Inflammatory macrophage (primary cell): ENCODE measurements around the gene FUT7.
A peak's percentile ranks its signal among the peaks of the same experiment; 100 is the strongest.

ENCODE experiments used
- DNase-seq, 2 donors: peaks; one replicate each; pipeline ENCODE4 v3.0.0-alpha.2; 2020 to 2022

Gene FUT7

DNA sequence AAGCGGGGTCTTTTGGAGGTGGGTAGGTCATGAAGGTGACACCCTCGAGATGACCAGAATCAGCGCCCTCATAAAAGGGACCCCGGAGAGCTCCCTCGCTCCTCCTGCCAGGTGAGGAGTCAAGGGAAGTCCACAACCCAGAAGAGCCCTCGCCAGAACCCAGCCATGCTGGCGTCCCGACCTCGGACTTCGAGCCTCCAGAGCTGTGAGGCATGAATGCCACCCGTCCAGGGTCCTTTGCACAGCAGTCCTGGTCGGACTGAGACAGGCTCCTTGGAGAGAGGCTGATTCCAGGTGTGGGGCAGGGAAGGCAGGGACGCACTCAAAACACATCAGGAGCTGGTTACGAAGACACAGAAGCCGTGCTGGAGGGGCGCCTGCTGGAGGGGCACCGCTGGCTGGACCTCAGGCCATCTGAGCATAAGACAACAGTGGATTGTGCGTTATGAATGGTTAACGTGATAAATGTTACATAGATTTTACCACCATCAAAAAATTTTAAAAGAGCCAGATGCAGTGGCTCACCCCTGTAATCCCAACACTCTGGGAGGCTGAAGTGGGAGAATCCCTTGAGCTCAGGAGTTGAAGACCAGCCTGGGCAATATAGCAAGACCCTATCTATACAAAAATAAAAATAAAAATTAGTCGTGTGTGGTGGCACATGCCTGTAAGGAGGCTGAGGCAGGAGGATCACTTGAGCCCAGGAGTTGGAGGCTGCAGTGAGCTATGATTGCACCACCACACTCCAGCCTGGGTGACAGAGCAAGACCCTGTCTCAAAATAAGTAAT, 29.8 kb downstream of the FUT7 start:
- DNase-seq = no peak

DNA sequence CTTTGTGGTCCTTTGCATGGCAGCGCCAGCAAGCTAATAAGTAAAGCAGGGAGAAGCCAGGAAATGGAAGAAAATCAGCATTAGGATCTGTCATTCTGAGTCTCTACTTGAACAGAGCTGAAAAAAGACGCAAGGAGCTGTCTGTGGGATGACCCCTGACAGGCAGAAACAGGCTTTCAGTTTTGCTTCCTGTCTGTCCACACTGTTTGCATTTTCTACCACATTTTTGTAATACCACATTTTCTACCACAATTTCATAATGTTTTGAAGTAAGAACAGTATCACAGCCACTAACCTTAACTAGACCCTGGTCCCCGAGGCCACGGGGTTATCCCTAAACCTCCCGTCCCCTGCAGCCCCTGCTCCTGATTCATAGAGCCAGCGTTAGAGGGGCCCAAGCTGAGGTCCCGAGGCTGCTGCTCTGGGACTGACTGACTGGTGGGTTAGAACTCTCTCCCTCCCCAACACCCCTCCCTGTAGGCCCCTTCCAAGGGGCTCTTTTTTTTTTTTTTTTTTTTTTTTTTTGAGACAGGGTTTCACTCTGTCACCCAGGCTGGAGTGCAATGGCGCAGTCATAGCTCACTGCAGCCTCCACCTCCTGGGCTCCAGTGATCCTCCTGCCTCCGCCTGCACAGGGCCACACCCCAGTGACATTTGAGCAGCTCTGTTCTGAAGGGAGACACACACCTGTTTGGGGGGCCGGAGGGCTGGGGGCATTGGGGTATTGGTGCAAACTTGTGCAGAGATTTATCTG, 31.5 kb downstream of the FUT7 start:
- DNase-seq = peak; percentile 86 to 91

DNA sequence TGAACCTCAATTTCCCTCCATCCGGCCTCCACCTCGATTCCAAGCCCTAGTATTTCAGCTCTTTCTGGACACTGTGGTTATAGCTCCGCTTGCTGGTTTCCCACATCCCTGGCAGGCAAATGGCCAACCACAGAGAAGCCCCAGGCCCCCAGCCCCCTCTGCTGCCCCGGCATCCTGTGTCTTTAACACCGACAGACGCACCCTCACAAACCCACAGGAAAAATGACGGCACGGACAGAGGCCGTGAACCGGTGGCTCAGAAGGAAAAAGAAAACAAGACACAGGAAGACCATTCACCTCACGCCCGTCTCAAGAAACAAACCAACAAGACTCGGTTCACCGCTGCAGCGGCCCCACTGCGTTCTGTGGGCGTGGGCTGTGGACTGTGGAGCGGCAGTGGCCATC, 34.1 kb downstream of the FUT7 start:
- DNase-seq = no peak

DNA sequence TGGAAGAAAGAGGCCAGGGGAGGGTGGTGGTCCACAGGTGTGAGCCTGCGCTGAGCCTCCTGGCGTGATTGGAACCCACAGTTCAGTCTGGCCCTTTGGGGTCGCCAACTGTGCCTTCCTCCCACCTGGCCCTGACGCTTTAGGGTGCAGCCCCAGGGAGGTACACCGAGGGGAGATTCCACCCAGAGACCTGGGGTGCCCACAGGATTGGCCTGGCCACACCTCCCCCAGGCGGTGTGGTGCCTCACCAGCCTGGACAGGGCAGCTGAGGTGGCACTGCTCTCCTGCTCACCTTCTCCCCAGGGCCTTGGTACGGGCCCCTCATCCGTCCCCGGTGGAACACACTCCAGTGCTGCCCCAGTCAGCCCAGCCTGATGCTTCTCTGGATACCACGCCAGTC, 34.5 kb downstream of the FUT7 start:
- no peak for DNase-seq

DNA sequence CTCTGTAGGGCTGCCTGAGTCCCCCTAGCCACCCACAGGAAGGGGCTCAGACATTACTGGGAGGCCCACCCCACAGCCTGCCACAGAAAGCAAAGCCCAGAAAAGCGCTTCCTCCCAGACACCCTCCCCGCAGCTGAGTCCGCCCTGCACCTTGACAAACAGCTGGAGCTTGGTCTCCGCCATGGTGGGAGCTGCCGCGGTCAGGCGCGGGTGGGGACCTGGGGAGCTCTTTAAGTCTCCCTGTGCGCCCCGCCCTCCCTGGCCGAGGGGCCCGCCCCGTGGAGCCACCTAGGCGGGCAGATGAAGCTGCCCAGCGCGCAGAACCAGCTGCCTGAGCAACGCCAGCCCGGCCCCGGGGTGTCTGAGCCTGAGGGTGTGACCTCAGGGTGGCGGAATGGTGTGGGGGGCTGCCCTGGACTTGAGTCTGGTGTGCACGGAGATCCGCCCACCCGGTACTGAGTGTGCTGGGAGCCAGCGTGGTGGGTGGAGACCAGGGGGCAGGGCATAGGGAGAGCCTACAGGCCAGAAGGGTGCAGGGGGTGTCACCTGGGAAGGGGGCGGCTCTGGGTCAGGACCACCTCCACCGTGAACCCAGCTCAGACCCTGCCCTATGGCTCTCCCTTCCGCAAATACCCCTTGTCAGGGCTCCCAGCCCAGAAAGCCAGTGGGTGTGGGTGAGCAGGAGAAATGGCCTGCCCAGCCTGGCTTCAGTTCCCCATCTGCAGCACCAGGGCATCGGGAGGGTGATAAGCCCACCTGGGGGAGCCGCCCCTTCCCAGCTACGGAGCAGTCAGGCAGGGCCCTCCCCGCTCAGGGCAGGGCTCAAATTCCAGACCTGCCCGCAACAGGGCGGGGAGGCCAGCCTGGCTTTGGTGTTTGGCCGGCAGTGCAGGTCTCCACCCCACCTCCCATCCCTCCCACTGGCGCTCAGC, 35.3 kb downstream of the FUT7 start, which contains the start of gene CLIC3:
Gene CLIC3 (minus strand): TSS at position 208 of the 932 bp plus-strand sequence. CDS start 25 bp downstream, at position 183.
- peak; percentile 11 to 51 for DNase-seq

DNA sequence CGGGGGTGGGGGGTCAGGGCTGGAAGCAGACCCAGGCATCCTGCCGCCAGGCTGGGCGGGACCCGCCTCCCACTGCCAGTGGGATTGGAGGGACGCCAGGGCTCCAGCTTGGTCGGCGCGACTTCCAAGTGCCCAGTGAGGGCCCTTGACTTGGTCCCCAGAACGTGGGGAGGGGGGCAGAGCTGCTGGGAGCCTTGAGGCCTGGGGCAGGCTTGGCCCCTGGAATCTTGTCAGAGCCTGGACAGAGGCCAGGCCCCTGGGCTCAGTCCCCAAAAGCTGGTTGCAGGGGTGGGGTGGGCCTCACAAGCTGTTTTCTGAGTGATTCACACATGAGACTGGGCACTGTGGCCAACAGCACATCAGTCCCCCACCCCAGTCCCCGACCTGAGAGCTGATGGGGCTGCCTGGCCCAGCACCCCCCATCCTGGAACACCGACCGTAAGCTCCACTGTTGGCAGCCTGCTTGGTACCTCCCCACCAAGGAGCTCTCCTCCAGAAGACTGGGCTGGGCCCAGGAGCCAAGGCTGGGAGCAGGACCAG, 36.0 kb downstream of the FUT7 start:
- no peak for DNase-seq

DNA sequence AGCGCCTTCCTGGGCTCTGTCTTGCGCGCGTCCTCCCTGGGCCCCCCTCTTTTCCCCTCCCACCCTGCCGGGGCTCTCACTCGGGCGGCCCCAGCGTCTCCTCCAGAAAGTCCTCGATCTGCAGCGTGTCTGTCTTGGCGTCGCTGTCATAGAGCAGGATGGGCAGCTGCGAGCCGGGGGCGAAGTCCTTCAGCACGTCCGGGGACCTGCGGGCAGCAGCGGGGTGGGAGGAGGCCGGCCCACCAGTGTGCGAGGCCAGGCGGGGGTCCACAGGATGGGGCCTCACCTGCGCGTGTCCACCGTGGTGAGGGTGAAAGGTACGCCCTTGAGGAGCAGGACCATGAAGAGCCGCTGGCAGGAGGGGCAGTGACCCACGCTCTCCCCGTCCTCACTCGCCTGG, 36.5 kb downstream of the FUT7 start:
- DNase-seq = no peak

DNA sequence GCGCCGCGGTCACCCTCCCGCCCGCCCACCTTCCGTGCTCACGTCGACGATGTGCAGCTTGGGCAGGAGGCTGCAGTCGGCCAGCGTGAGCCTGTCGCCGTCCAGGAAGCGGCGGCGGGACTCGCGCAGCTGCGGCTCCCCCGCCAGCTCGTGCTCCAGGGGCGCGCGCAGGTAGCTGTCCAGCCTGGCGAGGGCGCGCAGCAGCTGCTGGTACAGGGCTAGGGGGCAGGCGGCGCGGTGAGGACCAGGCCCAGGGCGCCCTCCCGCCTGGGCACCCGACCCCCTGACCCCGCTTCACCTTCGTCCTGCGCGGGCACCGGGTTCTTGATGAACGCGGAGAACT, 37.0 kb downstream of the FUT7 start:
- no peak for DNase-seq

DNA sequence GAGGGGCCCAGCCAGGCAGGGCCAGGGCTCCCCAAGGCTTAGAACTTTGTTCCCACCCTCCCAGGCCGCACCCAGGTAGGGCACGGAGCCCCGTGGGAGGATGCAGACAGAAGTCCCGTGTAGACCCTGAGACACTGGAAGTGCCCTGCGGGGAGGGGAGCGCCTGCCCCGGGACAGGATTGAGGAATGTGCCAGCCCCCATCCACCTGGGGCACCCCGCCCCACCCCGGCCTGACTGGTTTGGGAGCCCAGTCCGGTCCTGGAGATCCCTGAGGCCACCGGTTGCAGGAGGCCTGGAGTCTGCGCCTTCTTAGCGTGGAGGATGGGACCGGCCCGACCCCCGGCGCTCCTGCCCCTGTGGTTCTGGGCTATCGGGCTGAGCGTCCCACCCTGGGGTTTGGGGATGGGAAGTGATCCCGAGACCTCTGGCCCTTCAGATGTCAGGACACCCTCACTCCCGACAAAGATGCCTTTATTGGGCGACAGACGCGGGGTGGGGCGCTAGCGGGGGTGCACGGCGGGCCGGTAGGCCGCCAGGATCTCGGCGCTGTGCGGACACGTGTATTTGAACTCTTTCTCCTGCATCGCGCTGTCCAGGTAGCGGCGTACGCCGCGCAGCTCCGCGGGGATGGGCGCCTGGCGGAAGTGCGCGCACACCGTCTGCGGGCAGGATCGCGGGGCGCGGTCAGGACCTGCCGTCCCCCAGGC, 37.6 kb downstream of the FUT7 start:
- no peak for DNase-seq

DNA sequence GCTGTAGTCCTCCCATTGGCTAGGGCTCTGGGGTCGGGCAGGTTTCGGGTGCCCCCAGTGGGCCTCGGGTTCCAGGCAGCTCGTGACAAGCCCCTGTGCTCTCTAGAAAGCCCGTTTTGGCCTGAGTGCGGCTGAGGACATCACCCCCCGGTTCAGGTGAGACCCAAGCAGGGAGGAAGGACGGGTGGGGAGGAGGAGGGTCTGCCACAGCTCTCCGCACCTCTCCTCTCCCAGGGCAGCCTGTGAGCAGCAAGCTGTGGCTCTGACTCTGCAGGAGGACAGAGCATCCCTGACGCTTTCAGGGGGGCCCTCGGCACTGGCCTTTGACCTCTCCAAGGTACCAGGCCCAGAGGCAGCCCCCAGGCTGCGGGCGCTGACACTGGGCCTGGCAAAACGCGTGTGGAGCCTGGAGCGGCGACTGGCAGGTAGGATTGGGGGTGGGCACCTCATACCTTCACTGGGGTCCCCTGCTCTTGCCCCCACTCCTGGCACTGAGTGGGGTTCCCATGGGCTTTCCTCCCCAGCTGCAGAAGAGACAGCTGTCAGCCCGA, 39.0 kb downstream of the FUT7 start:
- no peak for DNase-seq

DNA sequence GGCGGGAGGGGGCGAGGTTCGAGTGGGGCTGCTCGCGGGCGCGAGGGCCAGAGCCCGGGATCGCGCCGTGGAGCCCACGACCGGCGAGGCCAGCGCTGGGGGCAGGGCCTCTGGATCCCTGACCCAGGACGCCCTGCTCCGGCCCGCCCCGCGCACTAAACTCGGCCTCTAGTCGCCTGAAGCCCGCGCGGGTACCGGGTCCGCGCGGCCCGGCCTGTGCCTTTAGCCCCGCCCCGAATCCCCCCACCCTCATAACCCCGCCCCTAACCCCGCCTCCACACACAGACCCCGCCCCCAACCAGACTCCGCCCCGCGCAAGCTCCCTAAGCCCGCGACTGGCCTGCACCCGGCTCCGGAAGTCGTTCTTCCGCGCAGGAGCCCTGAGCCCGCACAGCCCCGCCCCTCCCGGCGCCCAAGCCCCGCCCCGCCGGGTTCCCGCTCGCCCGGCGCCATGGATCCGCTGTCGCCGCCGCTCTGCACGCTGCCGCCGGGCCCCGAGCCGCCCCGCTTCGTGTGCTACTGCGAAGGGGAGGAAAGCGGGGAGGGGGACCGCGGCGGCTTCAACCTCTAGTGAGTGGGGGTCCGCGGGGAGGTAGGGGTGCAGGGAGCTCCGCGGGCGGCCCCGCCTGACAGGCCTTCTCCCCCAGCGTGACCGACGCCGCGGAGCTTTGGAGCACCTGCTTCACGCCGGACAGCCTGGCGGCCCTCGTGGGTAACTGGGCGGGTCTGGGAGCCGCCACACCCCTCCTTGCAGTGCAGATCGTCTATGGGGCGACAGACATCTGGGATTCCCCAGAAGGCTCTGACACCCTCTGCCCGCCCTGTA, 39.7 kb downstream of the FUT7 start, which contains the start of gene PAXX:
Gene PAXX (plus strand): TSS at position 430 of the 826 bp plus-strand sequence. CDS start 22 bp downstream, at position 452.
- peak; percentile 86 to 94 for DNase-seq

DNA sequence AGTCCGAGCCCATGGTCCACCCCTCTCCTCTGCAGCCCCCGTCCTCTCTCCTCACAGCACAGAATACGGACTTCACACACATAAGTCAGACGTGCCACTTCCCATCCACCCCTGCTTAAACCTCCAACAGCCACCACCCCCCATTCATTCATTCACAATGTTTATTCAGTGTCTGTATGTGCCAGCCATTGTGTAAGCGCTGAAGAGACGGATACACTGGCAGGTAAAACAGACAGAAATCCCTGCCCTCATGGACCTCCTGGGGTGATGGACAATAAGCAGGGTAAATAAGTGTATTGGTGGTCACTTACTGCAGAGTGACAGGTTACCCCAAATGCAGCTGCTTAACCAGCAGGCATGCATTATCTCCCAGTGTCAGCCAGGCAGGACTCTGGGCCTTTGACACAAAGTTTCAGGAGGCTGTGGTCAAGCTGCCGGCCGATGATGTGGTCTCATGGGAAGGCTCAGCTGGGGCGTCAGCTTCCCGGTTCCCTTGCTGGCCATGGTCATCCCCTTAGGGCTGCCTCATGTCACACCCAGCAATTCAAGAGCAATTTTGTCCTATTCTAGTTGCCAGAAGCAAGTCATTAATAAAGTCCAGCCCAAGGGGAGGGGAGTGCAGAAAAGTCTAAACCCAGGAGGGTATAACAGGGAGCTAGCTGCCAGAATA, 41.5 kb downstream of the FUT7 start:
- no peak for DNase-seq

DNA sequence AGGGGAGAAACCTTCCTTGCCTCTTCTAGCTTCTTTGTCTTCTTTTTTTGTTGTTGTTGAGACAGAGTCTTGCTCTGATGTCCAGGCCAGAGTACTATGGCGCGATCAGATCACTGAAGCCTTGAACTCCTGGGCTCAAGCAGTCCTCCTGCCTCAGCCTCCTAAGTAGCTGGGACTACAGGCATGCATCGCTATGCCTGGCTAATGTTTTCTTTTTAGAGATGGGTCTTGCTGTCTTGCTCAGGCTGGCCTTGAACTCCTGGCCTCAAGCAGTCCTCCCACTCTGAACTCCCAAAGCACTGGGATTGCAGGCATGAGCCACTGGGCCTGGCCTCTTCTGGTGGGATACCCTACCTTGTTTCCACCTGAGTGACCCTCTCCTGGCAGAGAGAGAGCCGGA, 43.0 kb downstream of the FUT7 start:
- DNase-seq = no peak

DNA sequence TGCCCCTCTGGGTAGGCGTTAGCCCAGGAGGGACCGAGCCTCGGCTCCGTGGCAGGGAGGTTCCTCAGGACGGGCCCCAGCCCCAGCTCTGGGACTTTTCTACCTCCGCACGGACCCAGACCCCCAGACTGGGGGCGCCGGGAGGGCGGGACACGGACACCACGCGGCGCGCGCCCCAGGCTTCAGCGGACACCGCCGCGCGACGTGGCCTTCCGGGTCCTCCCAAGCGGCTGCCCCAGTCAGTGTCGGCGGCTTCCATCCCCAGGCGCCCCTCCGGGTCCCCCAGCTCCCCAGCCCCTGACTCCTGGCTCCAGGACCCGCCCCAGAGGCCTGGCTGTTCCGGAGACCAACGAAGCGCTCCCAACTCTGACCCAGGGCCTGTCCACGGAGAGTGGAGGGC, 46.0 kb downstream of the FUT7 start:
- no peak for DNase-seq

DNA sequence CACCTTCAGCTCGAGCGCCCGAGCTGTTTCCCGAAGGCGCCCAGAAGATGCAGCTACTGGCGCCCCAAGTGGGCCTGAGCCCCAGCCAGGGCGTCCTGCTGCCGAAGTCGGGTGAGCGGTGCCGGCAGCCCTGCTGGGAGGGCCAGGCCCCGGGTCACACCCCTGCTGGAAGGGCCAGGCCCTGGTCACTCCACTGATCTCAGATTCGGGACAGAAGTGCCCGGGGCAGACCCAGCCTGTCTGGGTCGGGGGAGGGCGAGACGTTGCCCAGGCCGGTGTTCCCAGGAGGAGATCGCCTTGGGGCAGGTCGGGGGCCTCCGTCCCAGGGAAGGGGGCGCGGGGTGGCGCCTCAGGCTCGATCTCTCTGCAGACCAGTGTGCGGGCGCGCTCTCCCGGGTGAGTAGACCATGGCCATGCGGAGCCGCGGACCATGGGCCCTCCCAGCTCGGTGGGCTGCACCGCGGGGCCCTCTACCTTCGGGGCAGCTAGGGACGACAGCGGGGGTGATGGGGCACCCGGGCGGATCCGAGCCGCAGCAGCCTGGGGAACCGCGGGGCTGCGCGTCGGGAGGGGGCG, 46.8 kb downstream of the FUT7 start:
- no peak for DNase-seq

DNA sequence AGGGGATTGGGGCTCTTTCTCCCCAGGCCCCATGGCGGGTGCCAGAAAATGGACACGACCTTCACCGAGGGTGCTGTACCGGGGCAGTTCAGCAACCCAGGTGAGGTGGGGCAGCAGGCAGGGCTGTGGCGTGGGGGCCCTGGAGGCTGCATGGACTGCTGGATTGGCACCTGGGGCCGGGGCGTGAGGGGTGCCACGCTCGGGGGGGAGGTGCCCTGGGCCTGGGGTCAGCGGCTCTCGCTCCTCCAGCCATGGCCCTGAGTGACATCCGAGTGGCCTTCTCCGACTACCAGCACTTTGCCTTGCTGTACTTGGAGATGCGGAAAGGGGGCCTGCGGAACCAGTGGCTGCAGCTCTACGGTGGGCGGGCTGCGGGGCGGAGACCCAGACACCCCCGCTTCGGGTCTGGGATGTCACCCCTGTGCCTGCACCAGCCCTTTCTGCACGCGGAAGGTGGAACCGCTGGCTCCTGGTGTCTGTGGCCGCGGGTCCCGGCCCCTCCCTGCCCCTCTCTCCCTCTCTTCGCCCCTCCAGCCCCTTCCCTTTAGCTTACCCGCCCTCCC, 47.3 kb downstream of the FUT7 start:
- DNase-seq = no peak

DNA sequence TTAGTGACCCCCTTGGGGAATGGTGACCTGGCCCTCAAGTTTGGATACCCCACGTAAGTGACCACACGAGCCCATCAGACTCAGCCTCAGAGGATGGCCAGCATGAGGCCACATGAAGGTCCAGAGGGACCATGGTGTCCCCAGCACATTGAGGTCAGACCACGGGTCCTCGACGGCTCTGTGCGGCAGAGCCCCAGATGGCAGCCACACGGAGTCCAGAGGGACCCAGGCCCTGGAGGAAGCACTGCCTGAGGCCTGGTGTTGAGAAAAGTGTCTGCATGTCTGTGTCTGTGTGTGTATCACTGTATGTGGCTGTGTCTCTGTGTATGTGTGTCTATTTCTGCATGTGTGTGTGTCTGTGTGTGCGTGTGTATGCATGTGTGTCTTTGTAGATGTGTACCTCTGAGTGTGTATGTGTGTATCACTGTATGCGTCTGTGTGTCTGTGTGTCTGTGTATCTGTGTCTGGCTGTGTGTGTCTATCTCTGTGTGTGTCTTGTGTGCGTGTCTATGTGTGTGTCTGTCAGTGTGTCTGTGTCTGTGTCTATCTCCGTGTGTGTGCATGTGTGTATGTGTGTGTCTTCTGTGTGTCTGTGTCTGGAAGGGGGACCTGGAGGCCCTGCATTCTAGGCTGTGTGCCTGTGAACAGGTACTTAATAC, 48.1 kb downstream of the FUT7 start:
- no peak for DNase-seq

DNA sequence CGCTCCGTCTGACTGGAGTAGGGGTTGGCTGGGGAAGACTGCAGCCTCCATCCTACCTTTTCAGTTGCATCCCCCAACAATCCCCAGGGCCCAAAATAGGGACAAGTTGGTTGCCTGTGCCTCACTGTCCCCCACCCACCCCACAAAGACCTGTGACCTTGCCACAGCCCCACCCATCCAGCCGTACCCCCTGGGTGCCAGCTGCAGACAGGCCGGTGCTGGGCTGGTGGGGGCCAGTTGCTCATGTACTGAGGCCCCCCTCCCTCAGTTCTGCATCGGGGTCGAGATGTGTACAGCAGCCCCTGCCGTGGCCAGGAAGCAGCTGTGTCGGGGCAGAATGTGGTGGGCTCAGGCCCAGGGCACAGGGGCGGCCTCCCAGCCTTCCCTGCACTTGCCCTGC, 48.7 kb downstream of the FUT7 start:
- DNase-seq = no peak
